ENCODE measurements around the gene BRSK2. TPM values are rescaled to one million over a fixed set of nuclear protein-coding genes. Genes with fewer than 3 reads are reported as not detected.
A peak's percentile ranks its signal among the peaks of the same experiment; 100 is the strongest.

Gene BRSK2
- total and polyA plus RNA-seq, 4 donors = 0.55 to 1.0 (median 0.62) TPM

DNA sequence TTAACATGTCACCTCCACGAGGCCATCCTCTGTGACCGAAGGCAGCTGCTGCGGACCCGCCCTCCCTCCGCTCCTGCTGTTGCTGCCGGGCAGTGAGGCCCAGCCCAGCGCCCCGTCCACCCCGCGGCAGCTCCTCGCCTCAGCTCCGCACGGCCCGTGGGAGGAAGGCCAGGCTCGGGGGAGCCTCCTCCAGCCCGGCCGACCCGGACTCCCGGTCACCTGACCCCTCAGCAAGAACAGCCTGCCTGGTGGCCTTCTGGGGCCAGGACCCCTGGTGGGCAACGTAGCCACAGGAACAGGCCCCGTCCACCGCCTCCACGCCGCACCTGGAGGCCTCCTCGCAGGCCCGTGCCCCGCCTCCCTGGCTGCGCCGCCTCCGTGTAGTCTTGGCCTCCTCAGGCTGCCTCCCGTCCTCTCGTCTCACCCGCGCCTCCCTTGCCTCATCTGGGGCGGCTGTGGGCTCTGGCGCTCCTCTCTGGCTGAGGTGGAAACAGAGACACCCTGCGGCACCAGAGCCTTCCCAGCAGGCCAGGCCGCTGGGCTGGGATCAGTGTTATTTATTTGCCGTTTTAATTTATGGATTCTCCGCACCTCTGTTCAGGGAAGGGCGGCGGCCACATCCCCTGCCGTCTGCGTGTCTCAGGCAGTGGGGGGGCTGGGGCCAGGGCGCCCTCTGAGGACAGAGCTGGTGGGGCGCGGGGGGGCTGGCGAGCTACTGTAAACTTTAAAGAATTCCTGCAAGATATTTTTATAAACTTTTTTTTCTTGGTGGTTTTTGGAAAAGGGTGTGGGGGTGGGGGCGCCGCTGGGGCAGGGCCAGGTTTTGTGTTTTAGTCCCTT lies 71.5 kb downstream of the BRSK2 start:
- H3K27ac ChIP-seq (ENCODE audit: low read depth in 1 of 2, low read length in 2 of 2) = peak overlapping the region in 1 of 2 donors; percentile 49
- WGBS, 2 donors = 64 to 67% methylated on average over 46 to 50 of the region's 50 CpGs
- intact Hi-C loops (cut with DNase I) = no loop called here
- DNase-seq (no peak), ATAC-seq (ENCODE audit: low FRiP score) (no peak)
- no peak overlapping the region for H3K4me3 ChIP-seq (ENCODE audit: low read length in 2 of 2)
- H3K9me3 ChIP-seq (ENCODE audit: control insufficient read depth, low read length) = no peaks in the 10 kb centered on the region
- no peaks in the 10 kb centered on the region for H3K27me3 ChIP-seq (ENCODE audit: control insufficient read depth in 1 of 2, insufficient read depth in 2 of 2, low read length in 1 of 2)
- H3K36me3 ChIP-seq (ENCODE audit: control insufficient read depth in 1 of 2, insufficient read depth in 2 of 2, low read length in 1 of 2) = no peaks in the 10 kb centered on the region
- no peaks in the 10 kb centered on the region for H3K4me1 ChIP-seq (ENCODE audit: control insufficient read depth in 1 of 2, insufficient read depth in 2 of 2, low read length in 2 of 2)

DNA sequence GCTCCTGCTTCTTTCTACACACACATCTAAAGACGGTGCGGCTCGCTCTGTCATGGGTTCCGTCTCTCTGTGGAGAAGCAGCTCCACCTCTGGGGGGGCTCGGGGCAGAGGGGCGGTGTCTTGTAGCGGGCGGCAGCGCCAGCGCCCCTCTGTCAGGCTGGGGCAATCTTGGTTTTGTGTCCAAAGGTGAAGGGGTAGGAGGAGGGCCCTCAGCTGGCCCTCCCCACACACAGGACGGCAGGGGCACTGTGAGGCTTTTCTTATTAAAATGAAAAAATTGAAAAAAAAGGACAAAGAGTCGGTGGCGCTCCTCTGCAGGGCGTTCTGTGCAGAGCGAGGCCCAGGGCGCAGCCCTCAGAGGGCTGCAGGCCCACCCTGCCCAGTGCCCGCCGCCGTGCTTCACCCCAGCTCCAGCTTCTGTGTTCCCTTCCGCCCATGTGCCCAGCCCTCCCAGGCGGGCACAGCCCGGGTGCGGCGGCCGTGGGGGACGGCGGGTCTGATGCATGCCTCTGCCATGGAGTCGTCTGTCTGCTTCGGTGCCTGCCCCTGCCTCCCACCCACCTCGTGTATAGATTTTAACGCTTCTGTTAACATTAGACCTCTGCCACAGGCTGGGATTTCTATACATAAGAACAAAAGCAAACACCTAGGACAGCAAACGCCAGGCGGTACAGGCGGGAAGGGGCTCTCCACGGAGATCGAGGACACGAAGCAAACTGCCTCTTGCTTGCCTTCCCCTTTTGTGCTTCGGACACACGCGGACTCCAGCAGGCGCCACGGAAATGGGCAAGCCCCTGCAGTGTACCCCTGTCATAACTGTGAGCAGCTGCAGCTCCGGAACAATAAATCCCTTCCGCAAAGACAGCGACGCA lies 72.3 kb downstream of the BRSK2 start:
- WGBS, 2 donors = 87 to 89% methylated on average over 46 of the region's 46 CpGs
- Histone ChIP-seq H3K4me1 (ENCODE audit: control insufficient read depth in 1 of 2, insufficient read depth in 2 of 2, low read length in 2 of 2) (no peaks in the 10 kb centered on the region), H3K9me3 (ENCODE audit: control insufficient read depth, low read length) (no peaks in the 10 kb centered on the region), H3K27me3 (ENCODE audit: control insufficient read depth in 1 of 2, insufficient read depth in 2 of 2, low read length in 1 of 2) (no peaks in the 10 kb centered on the region), H3K36me3 (ENCODE audit: control insufficient read depth in 1 of 2, insufficient read depth in 2 of 2, low read length in 1 of 2) (no peaks in the 10 kb centered on the region), H3K4me3 (ENCODE audit: low read length in 2 of 2) (no peak overlapping the region), H3K27ac (ENCODE audit: low read depth in 1 of 2, low read length in 2 of 2) (no peak overlapping the region)
- intact Hi-C loops (cut with DNase I) = no loop called here
- no peak for ATAC-seq (ENCODE audit: low FRiP score)
- DNase-seq = no peak

DNA sequence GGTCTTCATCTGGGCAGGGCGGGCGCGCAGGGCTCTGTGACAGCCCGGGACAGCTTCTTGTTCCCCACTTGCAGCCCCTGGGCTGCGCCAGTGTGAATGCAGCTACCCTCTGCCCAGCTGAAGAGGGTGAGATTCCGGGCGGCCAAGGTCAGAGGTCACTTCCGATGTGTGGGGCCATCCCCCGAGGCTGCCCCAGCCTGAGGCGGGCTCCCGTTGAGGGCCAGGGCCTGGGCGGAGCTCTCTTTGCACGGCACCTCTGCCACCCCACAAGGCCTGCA lies 72.9 kb downstream of the BRSK2 start:
- DNase-seq = no peak
- H3K27ac ChIP-seq (ENCODE audit: low read depth in 1 of 2, low read length in 2 of 2) = no peak overlapping the region
- ATAC-seq (ENCODE audit: low FRiP score) = no peak
- no peaks in the 10 kb centered on the region for H3K27me3 ChIP-seq (ENCODE audit: control insufficient read depth in 1 of 2, insufficient read depth in 2 of 2, low read length in 1 of 2)
- H3K4me1 ChIP-seq (ENCODE audit: control insufficient read depth in 1 of 2, insufficient read depth in 2 of 2, low read length in 2 of 2) = no peaks in the 10 kb centered on the region
- 86 to 89% methylated on average over 13 of the region's 13 CpGs for WGBS, 2 donors
- no peak overlapping the region for H3K4me3 ChIP-seq (ENCODE audit: low read length in 2 of 2)
- intact Hi-C loops (cut with DNase I) = no loop called here
- H3K9me3 ChIP-seq (ENCODE audit: control insufficient read depth, low read length) = no peaks in the 10 kb centered on the region
- H3K36me3 ChIP-seq (ENCODE audit: control insufficient read depth in 1 of 2, insufficient read depth in 2 of 2, low read length in 1 of 2) = no peaks in the 10 kb centered on the region

DNA sequence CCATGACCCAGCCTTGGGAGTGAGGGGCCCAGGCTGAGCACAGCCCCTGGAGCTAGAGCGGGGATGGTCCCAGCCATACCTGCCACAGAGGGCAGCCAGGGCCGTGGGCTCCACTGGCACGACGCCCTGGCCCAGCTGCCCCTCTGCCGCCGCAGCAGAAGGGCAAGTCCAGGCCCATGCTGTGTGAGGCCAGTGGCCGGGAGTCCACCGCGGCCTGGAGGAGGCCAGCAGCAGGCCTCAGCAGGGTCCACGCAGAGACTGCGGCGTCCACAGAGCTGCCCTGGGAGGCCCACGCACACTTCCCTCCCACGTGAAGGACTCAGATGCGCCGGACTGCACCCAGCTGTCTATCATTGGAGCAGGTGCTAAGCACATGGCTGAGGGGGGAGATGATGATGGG lies 73.3 kb downstream of the BRSK2 start:
- H3K36me3 ChIP-seq (ENCODE audit: control insufficient read depth in 1 of 2, insufficient read depth in 2 of 2, low read length in 1 of 2) = no peaks in the 10 kb centered on the region

DNA sequence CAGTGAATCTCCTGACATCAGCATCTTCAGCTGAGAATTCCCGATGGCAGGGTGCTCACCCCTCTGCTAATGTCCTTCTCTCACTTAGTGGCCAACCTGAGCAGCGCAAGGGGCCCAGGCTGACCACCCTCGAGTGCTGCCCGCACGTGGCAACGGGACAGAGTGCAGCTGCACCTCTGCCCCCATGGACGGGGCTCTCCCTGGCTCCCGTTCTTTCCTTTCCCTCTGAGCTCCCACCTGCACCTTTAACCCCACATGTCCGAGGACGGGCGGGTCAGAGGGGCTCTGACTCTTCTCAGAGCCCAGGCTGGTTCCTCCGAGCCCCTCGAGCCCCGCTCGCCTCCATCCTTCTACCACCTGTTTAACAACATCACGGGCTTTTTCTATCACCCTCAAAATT lies 77.0 kb downstream of the BRSK2 start:
- WGBS, 2 donors = 87 to 93% methylated on average over 16 of the region's 16 CpGs
- no peaks in the 10 kb centered on the region for H3K4me1 ChIP-seq (ENCODE audit: control insufficient read depth in 1 of 2, insufficient read depth in 2 of 2, low read length in 2 of 2)
- intact Hi-C loops (cut with DNase I) = no loop called here
- H3K27ac ChIP-seq (ENCODE audit: low read depth in 1 of 2, low read length in 2 of 2) = no peak overlapping the region
- H3K36me3 ChIP-seq (ENCODE audit: control insufficient read depth in 1 of 2, insufficient read depth in 2 of 2, low read length in 1 of 2) = peaks cover 6 to 8% of the 10 kb centered on the region in 2 donors
- no peak overlapping the region for H3K4me3 ChIP-seq (ENCODE audit: low read length in 2 of 2)
- H3K27me3 ChIP-seq (ENCODE audit: control insufficient read depth in 1 of 2, insufficient read depth in 2 of 2, low read length in 1 of 2) = no peaks in the 10 kb centered on the region
- ATAC-seq (ENCODE audit: low FRiP score) (no peak), DNase-seq (no peak)
- no peaks in the 10 kb centered on the region for H3K9me3 ChIP-seq (ENCODE audit: control insufficient read depth, low read length)

More for the DNA sequence above, 73.3 kb downstream of the BRSK2 start:
- no peaks in the 10 kb centered on the region for H3K9me3 ChIP-seq (ENCODE audit: control insufficient read depth, low read length)
- WGBS, 2 donors = 88 to 94% methylated on average over 16 of the region's 16 CpGs
- H3K27ac ChIP-seq (ENCODE audit: low read depth in 1 of 2, low read length in 2 of 2) = no peak overlapping the region
- DNase-seq (no peak), ATAC-seq (ENCODE audit: low FRiP score) (no peak)
- H3K4me1 ChIP-seq (ENCODE audit: control insufficient read depth in 1 of 2, insufficient read depth in 2 of 2, low read length in 2 of 2) = no peaks in the 10 kb centered on the region
- intact Hi-C loops (cut with DNase I) = no loop called here
- H3K27me3 ChIP-seq (ENCODE audit: control insufficient read depth in 1 of 2, insufficient read depth in 2 of 2, low read length in 1 of 2) = no peaks in the 10 kb centered on the region
- no peak overlapping the region for H3K4me3 ChIP-seq (ENCODE audit: low read length in 2 of 2)

DNA sequence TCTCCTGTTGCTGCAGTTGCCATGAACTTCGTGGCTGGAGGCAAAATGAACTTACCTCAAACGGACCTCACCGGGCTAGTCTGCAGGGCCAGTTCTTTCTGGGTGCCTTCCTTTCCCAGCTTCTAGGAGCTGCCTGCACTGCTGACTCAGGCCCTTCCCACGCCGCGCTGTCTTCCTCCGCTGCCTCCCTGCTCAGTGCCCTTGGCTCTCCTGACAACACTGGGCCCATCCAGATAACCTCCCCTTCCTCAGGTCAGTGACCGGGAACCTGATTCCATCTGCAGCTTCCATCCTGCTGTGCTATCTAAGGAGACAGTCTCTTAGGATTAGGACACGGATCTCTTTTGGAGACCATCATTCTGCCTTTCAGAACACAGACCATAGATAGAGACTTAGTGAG lies 77.5 kb downstream of the BRSK2 start:
- WGBS, 2 donors = 86 to 90% methylated on average over 9 of the region's 9 CpGs
- no peak overlapping the region for H3K27ac ChIP-seq (ENCODE audit: low read depth in 1 of 2, low read length in 2 of 2)
- no peak for DNase-seq
- no peak for ATAC-seq (ENCODE audit: low FRiP score)
- no peaks in the 10 kb centered on the region for H3K4me1 ChIP-seq (ENCODE audit: control insufficient read depth in 1 of 2, insufficient read depth in 2 of 2, low read length in 2 of 2)
- H3K9me3 ChIP-seq (ENCODE audit: control insufficient read depth, low read length) = no peaks in the 10 kb centered on the region
- intact Hi-C loops (cut with DNase I) = no loop called here
- no peaks in the 10 kb centered on the region for H3K27me3 ChIP-seq (ENCODE audit: control insufficient read depth in 1 of 2, insufficient read depth in 2 of 2, low read length in 1 of 2)
- peaks cover 6 to 8% of the 10 kb centered on the region in 2 donors for H3K36me3 ChIP-seq (ENCODE audit: control insufficient read depth in 1 of 2, insufficient read depth in 2 of 2, low read length in 1 of 2)
- no peak overlapping the region for H3K4me3 ChIP-seq (ENCODE audit: low read length in 2 of 2)

DNA sequence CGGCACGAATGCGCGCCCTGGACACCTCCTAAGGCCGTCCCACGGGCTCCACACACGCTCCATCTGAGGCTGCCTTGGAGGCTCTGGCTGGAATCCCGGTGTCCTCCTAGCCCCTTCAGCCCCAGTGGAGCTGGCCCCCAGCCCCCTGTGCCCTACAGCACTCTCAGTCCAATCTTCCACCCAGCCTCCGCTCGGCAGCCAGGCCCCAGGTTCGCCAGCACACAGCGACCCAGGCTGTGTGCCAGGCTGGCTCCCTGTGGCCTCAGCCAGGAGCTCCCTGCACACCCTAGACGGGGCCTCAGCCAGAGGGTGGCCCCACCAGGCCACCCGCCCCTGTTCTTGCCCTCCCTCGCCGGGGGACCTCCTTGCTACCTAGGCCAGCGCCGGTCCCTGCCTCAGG lies 78.3 kb downstream of the BRSK2 start:
- no peak overlapping the region for H3K27ac ChIP-seq (ENCODE audit: low read depth in 1 of 2, low read length in 2 of 2)
- DNase-seq = no peak
- intact Hi-C loops (cut with DNase I) = no loop called here
- no peak overlapping the region for H3K4me3 ChIP-seq (ENCODE audit: low read length in 2 of 2)
- no peak for ATAC-seq (ENCODE audit: low FRiP score)
- no peaks in the 10 kb centered on the region for H3K9me3 ChIP-seq (ENCODE audit: control insufficient read depth, low read length)
- H3K4me1 ChIP-seq (ENCODE audit: control insufficient read depth in 1 of 2, insufficient read depth in 2 of 2, low read length in 2 of 2) = no peaks in the 10 kb centered on the region
- WGBS, 2 donors = 46 to 84% methylated on average over 17 to 18 of the region's 18 CpGs
- no peaks in the 10 kb centered on the region for H3K27me3 ChIP-seq (ENCODE audit: control insufficient read depth in 1 of 2, insufficient read depth in 2 of 2, low read length in 1 of 2)
- peaks cover 6 to 8% of the 10 kb centered on the region in 2 donors for H3K36me3 ChIP-seq (ENCODE audit: control insufficient read depth in 1 of 2, insufficient read depth in 2 of 2, low read length in 1 of 2)

DNA sequence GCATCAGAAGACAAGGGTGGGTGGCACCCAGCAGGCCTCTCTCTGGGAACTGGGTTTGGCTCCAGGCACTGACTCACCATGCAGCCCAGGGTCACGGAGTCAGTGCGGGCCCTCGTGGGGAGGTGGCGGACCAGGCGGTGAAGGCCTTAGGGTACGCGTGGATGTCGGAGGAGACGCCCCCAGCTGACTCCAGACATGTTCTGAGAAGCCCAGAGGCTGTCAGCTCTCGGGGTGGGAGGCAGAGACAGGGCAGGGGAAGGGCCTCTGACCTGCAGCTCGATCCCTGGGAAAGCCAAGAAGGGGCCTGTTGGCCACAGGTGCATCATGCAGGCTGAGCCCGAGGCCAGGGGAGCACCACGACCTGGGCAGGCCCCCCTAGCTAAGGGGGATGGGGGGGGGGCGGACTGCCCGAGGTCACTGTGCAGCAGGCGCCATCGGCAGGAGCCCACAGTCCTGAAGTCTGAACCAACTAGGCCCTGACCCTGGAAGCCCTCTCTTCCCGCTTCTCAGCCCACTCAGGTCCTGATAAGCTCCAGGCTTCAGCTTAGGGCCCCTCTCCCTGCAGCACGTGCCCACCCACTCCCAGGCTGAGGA lies 78.8 kb downstream of the BRSK2 start:
- no peak overlapping the region for H3K27ac ChIP-seq (ENCODE audit: low read depth in 1 of 2, low read length in 2 of 2)
- ATAC-seq (ENCODE audit: low FRiP score) (no peak), DNase-seq (no peak)
- H3K36me3 ChIP-seq (ENCODE audit: control insufficient read depth in 1 of 2, insufficient read depth in 2 of 2, low read length in 1 of 2) = peaks cover 6 to 11% of the 10 kb centered on the region in 2 donors
- no peaks in the 10 kb centered on the region for H3K9me3 ChIP-seq (ENCODE audit: control insufficient read depth, low read length)
- H3K4me3 ChIP-seq (ENCODE audit: low read length in 2 of 2) = no peak overlapping the region
- 70 to 78% methylated on average over 19 of the region's 19 CpGs for WGBS, 2 donors
- intact Hi-C loops (cut with DNase I) = loop anchor here in 1 of 2 donors (1.0 kb wide), 1 partner anchor 10 kb away; no protein-coding TSS in a partner anchor
- no peaks in the 10 kb centered on the region for H3K4me1 ChIP-seq (ENCODE audit: control insufficient read depth in 1 of 2, insufficient read depth in 2 of 2, low read length in 2 of 2)
- H3K27me3 ChIP-seq (ENCODE audit: control insufficient read depth in 1 of 2, insufficient read depth in 2 of 2, low read length in 1 of 2) = no peaks in the 10 kb centered on the region

All from aorta (tissue), 5 donors.